MM.1S (cell line): ENCODE measurements around the gene BCHE.

ENCODE experiments used
- DNase-seq: peaks from one replicate; pipeline ENCODE4 v3.0.0-alpha.2; 2015
- H2AFZ ChIP-seq: fragments of 300-600 bp; sonication (generic); 2 replicates; pipeline ENCODE4 v1.6.0; 2016; ENCODE audit warnings: antibody characterized with exemption, low read length
- H3F3A ChIP-seq: fragments of 300-600 bp; sonication (generic); 2 replicates; pipeline ENCODE4 v1.6.1; 2016; ENCODE audit warnings: mild to moderate bottlenecking, antibody characterized with exemption, low read length, moderate library complexity, mixed read lengths; ENCODE audit not compliant: insufficient read depth
- H3K27ac ChIP-seq: fragments of 300-600 bp; sonication (generic); 2 replicates; pipeline ENCODE4 v1.5.1; 2016; ENCODE audit warnings: mild to moderate bottlenecking, low read length
- H3K27me3 ChIP-seq: fragments of 300-600 bp; sonication (generic); replicated peaks from 2 replicates; pipeline ENCODE4 v1.6.0; 2016; ENCODE audit warnings: low read length; ENCODE audit not compliant: insufficient read depth
- H3K36me3 ChIP-seq: fragments of 300-600 bp; sonication (generic); replicated peaks from 2 replicates; pipeline ENCODE4 v1.6.1; 2016; ENCODE audit warnings: mild to moderate bottlenecking, low read length, mixed read lengths; ENCODE audit not compliant: insufficient read depth
- H3K4me1 ChIP-seq: fragments of 300-600 bp; sonication (generic); 2 replicates; pipeline ENCODE4 v1.6.1; 2016; ENCODE audit warnings: low read length, mixed read lengths
- H3K4me2 ChIP-seq: fragments of 300-600 bp; sonication (generic); 2 replicates; pipeline ENCODE4 v1.6.0; 2016; ENCODE audit warnings: low read depth, low read length
- H3K4me3 ChIP-seq: fragments of 300-600 bp; sonication (generic); 2 replicates; pipeline ENCODE4 v1.5.1; 2016; ENCODE audit warnings: low read length, mixed read lengths
- H3K79me2 ChIP-seq: fragments of 300-600 bp; sonication (generic); 2 replicates; pipeline ENCODE4 v1.6.1; 2016; ENCODE audit warnings: mixed run types, low read length, mixed read lengths
- H3K9ac ChIP-seq: fragments of 300-600 bp; sonication (generic); 2 replicates; pipeline ENCODE4 v1.6.1; 2016; ENCODE audit warnings: low read length, mixed read lengths
- H3K9me2 ChIP-seq: fragments of 300-600 bp; sonication (generic); replicated peaks from 2 replicates; pipeline ENCODE4 v1.6.1; 2016; ENCODE audit warnings: mild to moderate bottlenecking, low read length, mixed read lengths; ENCODE audit not compliant: insufficient read depth
- H3K9me3 ChIP-seq: fragments of 300-600 bp; sonication (generic); replicated peaks from 2 replicates; pipeline ENCODE4 v1.6.1; 2016; ENCODE audit warnings: mild to moderate bottlenecking, low read length, mixed read lengths; ENCODE audit not compliant: insufficient read depth
- H4K20me1 ChIP-seq: fragments of 300-600 bp; sonication (generic); 2 replicates; pipeline ENCODE4 v1.6.1; 2016; ENCODE audit warnings: mild to moderate bottlenecking, low read length, moderate library complexity, mixed read lengths; ENCODE audit not compliant: insufficient read depth
- EZH2 ChIP-seq: fragments of 300-600 bp; sonication (generic); optimal IDR thresholded peaks from 2 replicates; pipeline ENCODE3; 2017; ENCODE audit warnings: low read depth, mild to moderate bottlenecking, antibody characterized with exemption, low read length, mixed read lengths
- EZH2phosphoT487 ChIP-seq: fragments of 300-600 bp; sonication (generic); IDR thresholded peaks from 2 replicates; pipeline ENCODE4 v1.6.1; 2018; ENCODE audit warnings: antibody characterized with exemption, low read length
- TF ChIP-seq, protein P1 (sequence below): fragments of 300-600 bp; sonication (generic); IDR thresholded peaks from 2 replicates; pipeline ENCODE4 v1.5.1; 2016; ENCODE audit warnings: antibody characterized with exemption, low read length, mixed read lengths

The BCHE gene

DNA sequence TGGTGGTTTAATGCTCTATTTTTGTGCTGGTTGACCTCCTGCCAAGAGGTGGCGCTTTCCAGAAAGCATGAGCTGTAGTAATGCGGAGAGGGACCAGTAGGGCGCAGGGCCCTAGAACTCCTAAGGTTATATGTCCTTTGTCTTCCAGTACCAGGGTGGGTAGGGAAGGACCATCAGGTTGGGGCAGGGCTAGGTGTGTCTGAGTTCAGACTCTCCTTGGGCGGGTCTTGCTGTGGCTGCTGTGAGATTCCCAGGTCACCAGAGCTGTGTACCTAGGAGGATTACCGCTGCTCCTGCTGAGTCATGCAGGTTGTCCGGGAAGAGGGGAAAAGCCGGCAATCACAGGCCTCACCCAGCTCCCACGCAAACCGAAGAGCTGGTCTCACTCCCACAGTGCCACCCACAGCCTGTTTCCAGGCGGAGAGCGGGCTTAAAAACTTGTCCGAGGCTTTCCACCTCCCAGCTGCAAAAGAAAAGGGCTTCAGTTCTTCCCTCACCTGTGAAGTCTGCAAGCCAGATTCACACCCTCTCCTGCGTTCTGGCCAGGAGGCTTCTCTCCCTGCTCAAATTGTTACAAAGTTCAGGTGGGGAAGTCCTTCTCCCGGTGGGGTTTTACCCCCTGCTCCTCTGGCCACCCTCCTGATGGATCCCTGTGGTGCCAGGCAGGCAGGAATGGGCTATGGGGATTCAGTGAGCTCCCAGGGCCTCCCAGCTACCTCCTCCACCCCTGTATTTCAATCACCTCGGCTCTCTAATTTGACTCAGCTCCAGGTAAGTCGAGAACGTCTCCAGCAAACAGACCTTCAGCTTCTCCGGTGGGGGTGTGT, 37.7 kb upstream of the BCHE start:
- Histone ChIP-seq H3K9me2 (no peaks in the 10 kb centered on the region), H4K20me1 (no peaks in the 10 kb centered on the region), H3K79me2 (no peaks in the 10 kb centered on the region), H3K4me3 (no peak overlapping the region), H3K27ac (no peak overlapping the region), H3K4me2 (no peak overlapping the region), H3K9ac (no peak overlapping the region), H3K9me3 (no peaks in the 10 kb centered on the region), H3K36me3 (no peaks in the 10 kb centered on the region), H3F3A (no peaks in the 10 kb centered on the region), H2AFZ (no peak overlapping the region), H3K27me3 (no peaks in the 10 kb centered on the region), H3K4me1 (no peaks in the 10 kb centered on the region)
- TF ChIP-seq EZH2phosphoT487 (no peak), EZH2 (no peak)
- TF ChIP-seq, protein P1, sequence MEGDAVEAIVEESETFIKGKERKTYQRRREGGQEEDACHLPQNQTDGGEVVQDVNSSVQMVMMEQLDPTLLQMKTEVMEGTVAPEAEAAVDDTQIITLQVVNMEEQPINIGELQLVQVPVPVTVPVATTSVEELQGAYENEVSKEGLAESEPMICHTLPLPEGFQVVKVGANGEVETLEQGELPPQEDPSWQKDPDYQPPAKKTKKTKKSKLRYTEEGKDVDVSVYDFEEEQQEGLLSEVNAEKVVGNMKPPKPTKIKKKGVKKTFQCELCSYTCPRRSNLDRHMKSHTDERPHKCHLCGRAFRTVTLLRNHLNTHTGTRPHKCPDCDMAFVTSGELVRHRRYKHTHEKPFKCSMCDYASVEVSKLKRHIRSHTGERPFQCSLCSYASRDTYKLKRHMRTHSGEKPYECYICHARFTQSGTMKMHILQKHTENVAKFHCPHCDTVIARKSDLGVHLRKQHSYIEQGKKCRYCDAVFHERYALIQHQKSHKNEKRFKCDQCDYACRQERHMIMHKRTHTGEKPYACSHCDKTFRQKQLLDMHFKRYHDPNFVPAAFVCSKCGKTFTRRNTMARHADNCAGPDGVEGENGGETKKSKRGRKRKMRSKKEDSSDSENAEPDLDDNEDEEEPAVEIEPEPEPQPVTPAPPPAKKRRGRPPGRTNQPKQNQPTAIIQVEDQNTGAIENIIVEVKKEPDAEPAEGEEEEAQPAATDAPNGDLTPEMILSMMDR, result no peak
- DNase-seq, result no peak

DNA sequence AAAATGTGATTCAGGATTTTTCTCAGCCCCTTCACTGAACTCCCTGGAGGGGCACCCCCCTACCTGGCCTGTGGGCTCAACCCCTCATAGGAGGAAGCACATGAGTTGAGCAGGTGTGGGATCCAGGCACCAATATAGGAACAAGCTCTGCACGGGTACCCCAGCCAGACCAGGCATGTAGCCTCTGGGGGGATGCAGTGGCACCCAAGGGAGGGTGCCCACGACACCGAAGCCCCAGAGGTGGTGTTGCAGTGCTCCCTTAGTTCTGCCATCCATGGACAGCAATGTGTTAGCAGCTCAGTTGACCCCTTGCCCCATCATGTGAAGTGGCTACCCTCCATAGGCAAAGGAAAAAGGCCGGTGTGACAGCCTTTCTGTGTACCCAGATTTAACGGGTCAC, 30.9 kb upstream of the BCHE start:
- H3K27ac ChIP-seq, result no peak overlapping the region
- H3K79me2 ChIP-seq, result no peaks in the 10 kb centered on the region
- no peaks in the 10 kb centered on the region for H3K27me3 ChIP-seq
- H3K4me2 ChIP-seq, result no peak overlapping the region
- H3K4me1 ChIP-seq, result no peaks in the 10 kb centered on the region
- no peaks in the 10 kb centered on the region for H3K9me2 ChIP-seq
- H3K4me3 ChIP-seq, result no peak overlapping the region
- no peaks in the 10 kb centered on the region for H4K20me1 ChIP-seq
- TF ChIP-seq EZH2phosphoT487 (no peak), EZH2 (no peak)
- TF ChIP-seq, protein P1, result no peak
- H3F3A ChIP-seq, result no peaks in the 10 kb centered on the region
- no peak for DNase-seq
- no peaks in the 10 kb centered on the region for H3K36me3 ChIP-seq
- no peak overlapping the region for H3K9ac ChIP-seq
- H2AFZ ChIP-seq, result no peak overlapping the region
- H3K9me3 ChIP-seq, result no peaks in the 10 kb centered on the region

DNA sequence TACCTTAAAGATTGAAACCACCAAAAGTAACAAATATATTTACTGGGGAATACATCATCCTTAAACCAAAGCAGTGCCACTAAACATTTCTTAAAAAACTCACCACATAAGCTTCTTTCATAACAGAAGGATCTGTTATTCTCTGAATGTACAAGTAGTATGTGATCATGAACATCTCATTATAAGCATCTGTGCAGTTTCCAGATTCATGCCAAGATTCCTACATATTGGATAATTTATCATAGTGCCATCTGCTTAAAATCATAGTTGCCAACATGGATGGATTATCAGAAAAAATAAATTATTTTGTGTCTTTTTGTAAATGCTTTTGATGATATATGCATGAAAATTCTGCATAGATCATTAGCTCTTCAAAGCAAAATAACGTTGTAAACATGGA, 21.8 kb upstream of the BCHE start:
- no peak overlapping the region for H3K4me3 ChIP-seq
- H2AFZ ChIP-seq, result no peak overlapping the region
- H3F3A ChIP-seq, result no peaks in the 10 kb centered on the region
- H3K27ac ChIP-seq, result no peak overlapping the region
- no peaks in the 10 kb centered on the region for H3K4me1 ChIP-seq
- TF ChIP-seq, protein P1, result no peak
- TF ChIP-seq EZH2 (no peak), EZH2phosphoT487 (no peak)
- no peaks in the 10 kb centered on the region for H3K79me2 ChIP-seq
- H3K9ac ChIP-seq, result no peak overlapping the region
- no peaks in the 10 kb centered on the region for H3K27me3 ChIP-seq
- no peaks in the 10 kb centered on the region for H3K9me2 ChIP-seq
- DNase-seq, result no peak
- no peaks in the 10 kb centered on the region for H4K20me1 ChIP-seq
- H3K4me2 ChIP-seq, result no peak overlapping the region
- H3K36me3 ChIP-seq, result no peaks in the 10 kb centered on the region
- no peaks in the 10 kb centered on the region for H3K9me3 ChIP-seq
